Hematopoietic multipotent progenitor cell treated with erythropoietin and hydrocortisone succinate and interleukin-3 and kit ligand, for 17 days (in vitro differentiated cells): Measurements from ENCODE around the gene DLGAP4.

Experiments
- DNase-seq: peaks from one replicate; pipeline ENCODE4 v3.0.0-alpha.2; 2015; ENCODE audit warnings: low spot score

DLGAP4 gene

DNA sequence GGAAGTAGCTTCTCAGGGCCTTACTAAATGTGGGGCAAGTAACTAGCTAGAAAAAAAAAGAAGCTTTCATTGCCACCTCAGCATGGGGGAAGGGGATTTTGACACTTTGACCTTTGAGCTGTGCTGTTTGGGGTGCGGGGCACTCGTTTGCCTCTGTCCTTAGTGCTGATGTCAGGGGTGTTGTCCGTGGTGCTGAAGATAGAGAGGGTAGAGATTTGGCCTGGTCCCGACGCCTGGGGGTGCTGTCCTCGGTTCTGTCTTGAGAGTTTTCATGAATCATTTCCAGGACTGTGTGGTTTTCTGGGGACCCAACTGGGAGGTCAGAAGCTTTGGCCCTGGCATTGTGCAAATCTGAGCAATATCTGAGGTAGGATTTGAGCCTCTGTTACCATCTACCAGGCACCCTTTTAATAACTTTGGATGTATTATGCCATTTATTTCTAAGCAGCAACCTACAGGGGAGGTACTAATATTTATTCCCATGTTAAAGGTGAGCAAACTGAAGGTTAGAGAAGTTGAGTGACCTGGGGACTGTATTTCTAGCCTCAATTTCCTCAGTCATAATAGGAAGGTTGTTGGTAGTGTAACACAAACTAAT, 78.0 kb downstream of the DLGAP4 start:
- no peak for DNase-seq

DNA sequence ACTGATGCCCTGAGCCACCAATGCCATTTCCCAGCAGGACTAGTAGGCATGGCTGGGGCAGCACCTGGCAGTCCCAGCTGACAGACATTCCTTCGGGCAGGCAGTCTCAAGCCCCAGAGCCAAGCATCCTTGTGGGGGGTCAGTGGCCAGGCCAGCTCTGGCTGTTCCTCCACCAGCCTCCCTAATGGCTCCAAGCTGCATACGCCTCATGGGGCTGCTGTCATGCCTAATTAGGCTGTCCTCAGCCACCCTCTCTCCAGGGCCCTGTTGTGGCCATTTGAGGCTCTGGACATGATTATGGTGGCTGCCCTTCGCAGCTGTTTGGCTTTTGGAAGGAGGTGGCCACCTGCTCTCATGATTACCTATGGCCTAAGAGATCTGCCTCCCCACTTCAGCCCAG, 79.4 kb downstream of the DLGAP4 start:
- DNase-seq, result no peak

GRCh38 chr20:36386236-36386635, 80.1 kb downstream of the DLGAP4 start:
- DNase-seq, result no peak

- no peak for DNase-seq
These were observed 84.1 kb downstream of the DLGAP4 start for GRCh38 chr20:36390269-36390668.

DNA sequence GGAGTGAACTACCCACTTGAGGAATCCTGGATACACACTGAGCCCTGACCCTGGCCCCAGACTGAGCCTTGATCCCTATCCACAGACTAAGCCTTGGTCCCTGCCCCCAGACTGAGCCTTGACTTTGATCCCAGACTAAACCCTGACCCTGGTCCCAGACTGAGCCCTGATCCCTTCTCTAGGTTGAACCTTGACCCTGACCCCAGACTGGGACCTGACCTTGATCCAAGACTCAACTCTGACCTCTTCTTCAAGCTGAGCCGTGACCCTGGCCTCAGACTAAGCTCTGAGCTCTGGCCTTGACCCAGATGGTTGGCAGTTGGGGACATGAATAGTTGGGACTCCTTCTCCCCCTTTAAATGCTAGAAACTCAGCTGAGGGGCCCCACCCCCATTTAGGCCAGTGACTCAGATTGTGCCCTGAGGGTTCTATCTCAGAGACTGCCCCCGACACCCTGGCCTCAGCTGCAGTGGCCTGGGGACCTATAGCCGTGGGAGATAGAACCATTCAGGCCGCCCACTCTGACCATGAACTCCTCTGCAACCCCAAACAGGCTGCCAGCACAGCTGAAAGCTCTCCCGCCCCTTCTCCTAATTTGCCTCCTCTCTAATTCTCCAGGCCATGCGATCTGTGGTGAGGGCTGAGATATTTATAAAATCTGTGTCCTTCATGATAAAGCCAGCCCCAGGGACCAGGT, 84.7 kb downstream of the DLGAP4 start:
- no peak for DNase-seq

DNA sequence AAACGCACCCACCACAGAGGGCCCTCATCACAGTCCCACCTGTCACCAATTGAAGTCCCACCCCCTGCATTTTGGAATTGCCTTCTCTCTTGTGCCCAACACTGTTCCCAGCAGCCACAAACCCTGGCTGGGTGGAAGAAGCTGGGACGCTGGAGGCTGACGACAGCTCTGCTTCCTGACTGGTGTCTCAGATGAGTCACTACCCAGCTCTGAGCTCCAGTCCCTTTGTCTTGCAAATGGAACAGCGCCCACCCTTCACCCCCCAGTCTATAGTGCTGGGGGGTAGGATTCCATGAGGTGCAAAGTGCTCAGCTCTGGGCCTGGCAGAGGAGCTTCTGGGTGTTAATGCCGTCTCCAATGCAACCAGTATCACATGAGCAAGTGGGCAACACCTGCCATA, 85.3 kb downstream of the DLGAP4 start:
- no peak for DNase-seq

DNA sequence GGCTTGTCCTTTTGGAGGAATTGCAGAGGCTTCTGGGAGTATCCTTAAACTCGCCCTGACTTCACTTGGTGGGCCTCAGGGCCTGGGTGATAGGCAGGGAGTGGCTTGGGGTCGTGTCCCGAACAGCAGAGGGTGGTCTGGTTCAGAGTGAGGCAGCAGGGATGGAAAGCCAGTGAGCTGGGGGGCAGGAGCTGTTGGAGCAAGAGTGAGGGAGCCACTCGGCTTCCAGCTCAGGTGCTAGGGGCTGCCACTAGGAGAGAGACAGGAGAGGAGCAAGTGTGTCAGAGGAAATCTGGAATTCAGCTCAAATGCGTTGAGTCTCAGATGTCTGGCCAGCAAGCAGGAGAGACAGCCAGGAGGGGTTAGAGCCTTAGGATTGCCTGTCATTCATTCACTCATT, 85.8 kb downstream of the DLGAP4 start:
- DNase-seq, result no peak

DNA sequence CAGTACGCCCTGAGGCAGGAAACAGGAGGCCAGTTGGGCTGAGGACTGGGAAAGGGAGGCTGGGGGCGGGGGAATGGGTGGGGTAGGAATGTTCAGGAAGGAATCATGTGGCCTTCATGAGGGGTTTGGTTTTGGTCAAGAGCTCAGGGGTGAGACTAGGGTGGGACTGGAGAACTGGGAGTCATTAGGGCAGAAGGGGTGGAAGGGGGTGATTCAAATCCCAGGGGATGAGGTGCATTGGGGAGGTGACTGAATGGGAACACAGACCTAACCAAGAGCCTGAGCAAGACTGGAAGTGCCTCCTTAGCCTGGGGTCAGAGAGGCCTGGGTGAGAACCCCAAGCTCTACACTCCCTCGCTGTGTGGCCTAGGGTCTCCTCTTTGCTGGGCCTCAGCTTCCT, 86.8 kb downstream of the DLGAP4 start:
- DNase-seq, result no peak

GRCh38 chr20:36394340-36394965, 88.3 kb downstream of the DLGAP4 start:
- DNase-seq, result no peak

- DNase-seq, result no peak
These were observed 90.2 kb downstream of the DLGAP4 start for GRCh38 chr20:36396340-36396739.

DNA sequence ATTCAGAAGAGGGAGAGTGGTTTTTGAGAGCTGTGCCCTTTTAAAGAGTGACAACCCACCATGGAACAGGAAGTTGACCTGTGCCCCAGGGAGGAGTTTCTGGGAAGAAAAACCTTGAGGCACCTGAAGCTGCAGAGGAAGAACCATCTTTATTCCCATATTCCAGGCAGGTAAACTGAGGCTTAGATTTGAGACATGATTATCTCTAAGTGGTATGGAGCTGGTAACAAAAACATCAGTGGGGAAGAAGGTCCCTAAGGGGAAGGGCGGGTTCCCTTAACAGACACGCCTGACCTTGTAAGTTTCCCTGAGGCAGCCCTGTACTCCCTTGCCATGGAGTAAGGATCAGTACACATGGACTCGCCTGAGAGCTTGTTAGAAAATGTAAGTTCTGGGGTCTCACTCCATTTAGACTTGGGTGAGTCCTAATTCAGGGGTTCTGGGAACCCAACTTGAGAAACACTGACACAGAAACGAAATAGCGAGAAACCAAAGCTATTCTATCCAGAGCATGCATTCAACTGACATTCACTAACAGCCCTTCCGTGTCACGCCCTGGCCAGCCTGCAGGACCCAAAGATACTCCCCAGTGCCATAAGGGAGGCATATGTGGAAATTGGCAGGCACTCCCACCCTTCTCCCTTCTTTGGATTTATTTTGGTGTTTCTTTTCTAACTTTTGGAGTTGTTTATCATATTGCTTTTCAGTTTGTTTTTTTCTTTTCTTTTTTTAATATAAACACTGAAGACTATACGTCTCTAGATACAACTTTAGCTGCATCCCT, 90.9 kb downstream of the DLGAP4 start:
- DNase-seq, result no peak

DNA sequence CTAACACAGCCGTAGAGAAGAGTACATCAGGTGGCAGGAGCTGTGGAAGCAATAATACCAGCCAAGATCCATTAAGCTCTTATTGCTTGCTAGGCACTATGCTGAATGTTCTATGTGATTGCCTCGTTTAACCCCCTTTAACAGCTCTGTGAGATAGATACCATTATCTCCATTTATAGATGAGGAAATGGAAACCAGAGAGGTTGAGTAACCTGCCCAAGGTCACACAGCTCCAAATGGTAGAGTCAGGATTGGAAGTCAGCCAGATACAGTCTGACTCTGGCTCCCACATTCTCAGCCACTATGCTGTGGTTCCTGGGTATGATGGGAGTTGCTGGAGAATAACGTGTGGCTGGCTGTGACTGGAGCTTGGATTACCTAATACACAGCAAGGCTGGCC, 92.4 kb downstream of the DLGAP4 start:
- no peak for DNase-seq

GRCh38 chr20:36399147-36399968, 93.2 kb downstream of the DLGAP4 start:
- no peak for DNase-seq

GRCh38 chr20:36399969-36400545, 93.9 kb downstream of the DLGAP4 start:
- no peak for DNase-seq

GRCh38 chr20:36400909-36401735, 95.0 kb downstream of the DLGAP4 start:
- DNase-seq, result no peak

DNA sequence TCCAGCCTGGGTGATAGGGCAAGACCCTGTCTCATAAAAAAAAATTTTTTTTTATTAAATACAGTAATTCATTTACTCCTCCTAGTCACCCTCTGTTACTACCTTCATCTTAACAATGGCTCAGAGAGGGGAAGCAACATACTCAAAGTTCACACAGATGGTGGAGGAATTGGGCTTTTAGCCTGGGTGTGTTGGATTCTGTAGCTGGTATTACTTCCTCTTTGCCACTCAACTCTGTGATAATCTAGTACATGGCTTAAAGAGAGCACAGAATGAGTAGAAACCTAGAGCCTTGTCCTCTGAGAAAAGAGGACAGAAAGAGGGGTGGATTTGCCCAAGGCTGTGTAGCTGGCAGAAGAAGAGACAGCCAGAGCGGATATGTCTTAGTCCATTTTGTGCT, 96.6 kb downstream of the DLGAP4 start:
- no peak for DNase-seq

DNA sequence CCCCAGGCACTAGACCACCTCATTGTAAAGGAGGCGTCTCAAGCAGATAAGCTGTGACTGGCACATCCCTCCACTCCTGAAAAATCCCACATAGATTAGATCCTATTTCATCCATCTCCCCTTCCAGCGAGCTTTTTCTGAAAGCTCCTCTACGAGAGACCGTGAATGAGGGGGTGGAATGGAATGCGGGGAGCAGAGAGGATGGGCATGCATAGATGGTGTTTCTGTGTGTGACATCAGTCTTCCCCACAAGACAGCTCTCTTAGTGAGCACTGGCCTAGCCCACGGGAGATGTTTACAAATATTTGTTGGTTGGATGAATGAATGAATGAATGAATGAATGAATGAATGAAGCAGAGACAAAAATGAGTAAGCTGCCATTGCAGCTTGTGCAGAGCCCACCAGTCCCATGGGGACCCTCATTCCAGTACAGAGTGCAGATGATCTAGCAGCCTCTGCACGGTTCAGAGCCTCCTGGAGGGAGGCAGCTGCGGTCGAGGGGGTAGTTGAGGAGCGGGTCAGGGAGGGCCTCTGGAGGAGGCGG, 98.4 kb downstream of the DLGAP4 start:
- DNase-seq, result no peak

DNA sequence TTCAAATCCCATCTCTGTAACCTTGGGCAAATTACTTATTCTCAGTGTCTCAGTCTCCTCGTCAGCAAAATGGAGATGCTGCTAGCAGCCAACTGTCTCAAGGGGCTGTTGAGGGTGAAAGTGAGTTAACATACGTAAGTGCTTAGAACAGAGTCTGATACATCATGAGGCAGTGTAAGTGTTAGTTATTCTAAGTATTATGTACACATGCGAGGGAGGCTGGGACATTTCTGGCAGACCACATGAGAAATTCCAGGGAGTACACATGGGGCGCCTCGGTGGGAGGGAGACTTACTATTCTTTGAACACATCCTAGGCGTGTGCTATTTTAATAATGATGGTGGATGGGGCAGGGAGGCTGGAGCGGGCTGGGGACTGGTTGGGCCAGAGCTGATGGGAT, 99.1 kb downstream of the DLGAP4 start:
- no peak for DNase-seq

DNA sequence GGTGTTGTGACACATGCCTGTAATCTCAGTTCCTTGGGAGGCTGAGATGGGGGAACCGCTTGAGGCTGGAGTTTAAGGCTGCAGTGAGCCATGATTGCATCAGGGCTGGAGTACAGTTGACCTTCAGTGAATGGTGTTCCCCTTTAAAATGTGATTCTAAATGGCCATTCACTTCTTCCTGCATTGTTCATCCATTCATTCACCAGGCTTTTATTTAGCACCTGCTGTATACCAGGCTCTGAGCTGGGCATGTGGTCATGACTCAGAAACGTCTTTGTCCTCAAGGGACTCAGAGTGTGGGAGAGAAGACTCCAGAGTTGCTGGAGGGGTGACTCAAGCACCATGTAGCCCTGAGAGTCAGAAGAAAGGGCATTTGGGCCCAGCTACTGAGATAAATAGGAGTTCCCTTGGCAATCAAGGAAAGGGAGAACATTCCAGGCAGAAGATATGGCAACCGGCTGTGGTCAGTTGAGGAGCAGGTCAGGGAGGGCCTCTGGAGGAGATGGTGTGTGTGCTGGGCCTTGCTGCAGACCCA, 101.1 kb downstream of the DLGAP4 start:
- DNase-seq, result no peak

DNA sequence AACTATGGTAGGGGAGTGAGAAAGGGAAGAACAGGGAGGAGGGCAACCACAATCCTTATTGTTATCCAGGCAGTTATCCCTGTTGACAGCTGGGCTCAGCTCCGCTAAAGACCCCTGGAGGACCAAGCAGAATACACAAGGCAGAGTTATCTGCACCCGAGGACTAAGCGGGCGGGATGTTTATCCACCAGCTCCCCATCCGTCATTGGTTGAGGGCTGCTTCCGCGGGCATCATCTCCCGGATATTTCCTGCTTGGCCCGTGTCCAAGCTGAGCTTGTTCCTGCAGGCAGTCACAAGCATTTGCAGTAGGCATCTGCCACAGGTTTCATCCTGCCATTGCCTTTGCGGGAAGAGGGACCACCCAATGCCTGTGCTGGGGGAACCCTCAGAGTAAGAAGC, 102.1 kb downstream of the DLGAP4 start:
- DNase-seq, result no peak
